Cortex of kidney (tissue), 1 donor: Measurements from ENCODE around the gene ATP13A4.

Experiments used
- DNase-seq: peaks from one replicate; lab custom pipeline; 2025; lab: John Stamatoyannopoulos, UW

Gene ATP13A4

DNA sequence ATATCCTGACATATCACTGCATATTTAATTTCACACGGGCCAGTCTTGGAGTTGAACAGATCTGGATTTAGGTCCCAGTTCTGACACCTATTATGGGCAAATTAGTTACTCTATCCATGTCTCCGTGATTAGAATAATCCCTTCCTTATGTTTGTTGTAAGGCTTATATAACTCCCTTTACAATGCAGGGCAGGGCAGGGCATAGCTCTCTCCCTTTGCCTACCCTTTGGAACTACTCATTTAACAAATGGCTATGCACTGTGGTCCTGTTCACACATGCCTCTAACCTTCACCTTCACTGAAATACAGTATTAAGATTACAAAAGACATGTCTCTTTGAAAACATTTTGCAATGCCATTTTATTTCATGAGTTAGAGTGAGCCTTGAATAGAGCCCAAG, 151.4 kb downstream of the ATP13A4 start:
- DNase-seq: no peak

GRCh38 chr3:193400304-193400703, 154.4 kb downstream of the ATP13A4 start:
- no peak for DNase-seq

GRCh38 chr3:193396451-193397244, 158.0 kb downstream of the ATP13A4 start:
- no peak for DNase-seq

GRCh38 chr3:193391902-193392301, 162.8 kb downstream of the ATP13A4 start:
- no peak for DNase-seq

- DNase-seq: no peak
These were observed 165.4 kb downstream of the ATP13A4 start for GRCh38 chr3:193389335-193389734.

DNA sequence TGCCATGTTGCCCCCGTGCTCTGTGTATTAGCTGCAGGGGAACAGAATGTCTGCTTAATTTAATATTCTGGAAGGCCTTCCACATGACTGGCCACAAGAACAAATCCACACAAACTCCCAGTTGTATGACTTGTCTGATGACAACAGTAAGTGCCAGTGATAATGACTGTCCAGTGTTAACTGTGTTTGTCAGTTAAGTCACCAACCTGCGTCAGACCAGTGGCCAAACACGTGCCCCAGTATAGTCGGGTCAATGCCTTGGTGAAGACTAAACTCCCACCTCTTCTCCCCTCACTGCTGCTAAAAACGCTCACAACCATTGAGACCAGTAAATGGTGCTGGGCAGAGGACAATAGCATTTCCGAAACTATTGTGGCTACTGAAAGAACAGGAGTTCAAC, 166.3 kb downstream of the ATP13A4 start:
- DNase-seq: no peak

DNA sequence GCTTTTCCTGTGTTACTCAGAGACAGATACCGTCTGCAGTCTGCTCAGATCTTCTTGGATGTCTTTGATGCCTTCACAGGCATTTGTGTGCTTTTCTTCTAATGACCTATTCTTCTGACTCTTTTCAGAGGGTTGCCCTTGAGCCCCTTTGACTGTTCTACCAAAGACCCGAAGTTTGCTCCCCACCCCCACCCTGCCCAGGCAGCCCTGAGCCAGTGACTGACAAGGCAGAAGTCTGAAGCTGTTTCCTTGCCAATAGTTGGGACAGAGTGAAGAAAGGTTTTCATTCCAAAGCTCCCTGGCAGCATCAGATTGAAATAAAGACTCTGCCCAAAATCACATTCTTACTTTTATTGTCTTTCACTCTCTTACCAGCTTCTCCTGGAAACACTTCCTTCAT, 167.1 kb downstream of the ATP13A4 start:
- DNase-seq: no peak

- no peak for DNase-seq
These were observed 176.0 kb downstream of the ATP13A4 start, which contains the start of gene ATP13A5 for GRCh38 chr3:193378706-193379105. Gene ATP13A5, minus strand, starts transcription at chr3:193378753. Its CDS starts 28 bp downstream, at chr3:193378725.

- DNase-seq: no peak
These were observed 177.1 kb downstream of the ATP13A4 start for GRCh38 chr3:193377591-193377990.

DNA sequence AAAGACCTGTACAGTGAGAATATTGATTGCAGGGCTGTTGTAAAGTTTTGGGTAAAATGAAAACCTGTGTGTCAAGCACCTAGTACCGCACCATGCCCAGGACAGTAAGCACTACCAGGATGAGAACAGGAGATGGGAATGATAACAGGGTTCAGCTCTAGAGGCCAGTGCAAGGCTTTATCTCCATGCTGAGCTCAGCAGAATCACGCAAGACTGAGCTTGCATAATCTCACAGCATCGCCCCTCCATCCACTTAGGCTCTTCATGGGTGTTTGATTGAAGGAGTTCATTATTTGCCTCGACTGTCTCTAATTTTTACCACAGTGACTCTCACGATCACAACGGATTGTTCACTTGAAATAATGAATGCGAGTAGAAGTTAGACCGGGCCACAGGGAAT, 179.1 kb downstream of the ATP13A4 start:
- DNase-seq: no peak

DNA sequence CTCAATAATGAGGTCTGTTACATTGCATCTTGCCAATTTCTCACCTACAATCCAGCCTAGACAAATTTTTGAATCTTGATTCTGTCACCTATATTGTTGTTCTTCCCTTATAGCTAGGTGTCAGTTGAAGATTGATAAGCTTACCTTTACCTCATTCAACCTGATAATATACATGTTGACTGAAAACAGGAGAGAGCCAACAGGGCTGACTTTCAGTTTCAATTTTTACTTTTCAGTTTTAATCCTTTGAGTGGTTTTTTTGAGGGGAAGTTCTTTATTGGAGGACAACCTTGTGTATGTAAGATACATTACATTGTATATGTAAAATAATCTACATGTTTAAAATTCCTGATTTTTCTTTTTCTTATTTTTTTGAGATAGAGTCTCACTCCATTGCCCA, 181.9 kb downstream of the ATP13A4 start:
- DNase-seq: no peak

DNA sequence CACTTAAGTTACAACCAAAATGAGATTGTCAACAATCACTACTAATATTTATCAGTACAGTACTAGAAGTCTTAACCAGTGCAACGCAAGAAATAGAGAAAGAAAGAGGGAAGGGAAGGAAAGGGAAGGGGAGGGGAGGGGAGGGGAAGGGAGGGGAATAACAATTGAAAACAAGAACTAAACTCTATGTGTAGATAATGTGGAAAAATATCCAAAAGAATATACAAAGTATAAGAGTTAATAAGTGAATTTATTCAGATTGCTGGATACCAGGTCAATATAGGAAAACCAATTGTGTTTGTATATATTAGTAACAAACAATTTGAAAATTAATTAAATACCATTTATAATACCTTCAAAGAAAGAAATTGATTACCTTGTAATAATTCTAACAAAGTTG, 186.8 kb downstream of the ATP13A4 start:
- DNase-seq: no peak

GRCh38 chr3:193357291-193357690, 197.4 kb downstream of the ATP13A4 start:
- DNase-seq: no peak

DNA sequence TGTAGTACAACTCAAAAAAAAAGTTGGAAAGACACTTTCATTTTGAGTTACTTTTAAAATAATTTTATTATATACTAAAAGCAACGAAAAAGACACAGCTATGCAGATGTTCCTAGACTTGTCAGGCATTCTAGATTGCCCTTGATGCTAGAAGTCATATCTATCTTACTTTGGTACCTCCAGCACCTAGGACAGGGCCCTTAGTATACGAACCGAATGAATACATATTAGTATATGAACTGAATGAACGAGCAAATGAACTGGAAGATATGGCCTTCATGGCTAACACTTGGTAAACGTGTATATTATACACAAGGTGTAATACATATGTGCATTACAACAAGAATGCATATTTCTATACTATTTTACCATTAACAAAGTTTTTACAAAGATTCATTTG, 200.3 kb downstream of the ATP13A4 start:
- no peak for DNase-seq
